ENCODE data around the gene EP300.

DNA sequence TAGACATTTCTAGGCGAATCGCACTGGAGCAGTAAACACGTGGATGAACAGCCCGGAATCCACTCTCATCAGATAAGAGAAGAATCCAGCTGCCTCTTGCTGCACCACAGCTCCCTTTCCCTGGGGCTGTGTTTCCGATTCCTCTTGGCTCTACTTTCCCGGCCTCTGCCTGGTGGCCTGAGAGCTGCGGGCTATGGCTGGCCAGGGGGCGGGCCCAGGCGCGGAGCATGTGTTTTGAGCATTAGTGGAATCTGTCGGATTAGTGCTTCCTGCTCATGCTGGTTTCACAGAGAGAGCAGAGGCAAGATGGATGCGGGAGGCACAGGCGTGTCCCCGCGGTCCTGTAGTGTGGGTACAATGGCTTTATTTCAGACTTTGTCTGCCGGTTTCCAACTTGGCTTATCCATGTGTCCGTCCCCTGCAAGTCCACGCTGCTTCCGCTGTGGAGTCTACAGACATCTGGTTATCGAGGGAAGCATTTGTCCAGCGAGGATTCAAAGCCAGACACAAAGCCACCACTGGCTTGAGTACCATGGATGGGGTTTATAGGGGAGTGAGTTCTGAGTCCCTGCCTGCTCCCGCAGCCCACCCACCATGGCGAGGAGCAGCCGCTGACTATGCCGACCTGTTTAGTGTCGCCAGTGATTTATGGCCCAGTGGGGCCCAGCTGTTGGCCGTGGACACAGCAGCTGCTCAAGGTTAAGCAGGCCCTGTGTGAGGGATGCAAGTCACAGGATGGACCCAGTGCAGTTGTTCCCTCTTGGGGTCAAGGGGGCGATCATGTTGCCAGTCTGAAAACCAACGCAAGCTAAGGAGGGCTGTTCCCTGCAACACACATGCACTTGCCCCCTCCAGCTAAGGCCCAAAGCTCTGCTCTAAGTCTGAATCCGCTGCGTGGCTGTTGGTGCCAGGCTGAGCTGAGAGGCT is 43.3 kb upstream of the EP300 start:
- TF ChIP-seq, protein P1, sequence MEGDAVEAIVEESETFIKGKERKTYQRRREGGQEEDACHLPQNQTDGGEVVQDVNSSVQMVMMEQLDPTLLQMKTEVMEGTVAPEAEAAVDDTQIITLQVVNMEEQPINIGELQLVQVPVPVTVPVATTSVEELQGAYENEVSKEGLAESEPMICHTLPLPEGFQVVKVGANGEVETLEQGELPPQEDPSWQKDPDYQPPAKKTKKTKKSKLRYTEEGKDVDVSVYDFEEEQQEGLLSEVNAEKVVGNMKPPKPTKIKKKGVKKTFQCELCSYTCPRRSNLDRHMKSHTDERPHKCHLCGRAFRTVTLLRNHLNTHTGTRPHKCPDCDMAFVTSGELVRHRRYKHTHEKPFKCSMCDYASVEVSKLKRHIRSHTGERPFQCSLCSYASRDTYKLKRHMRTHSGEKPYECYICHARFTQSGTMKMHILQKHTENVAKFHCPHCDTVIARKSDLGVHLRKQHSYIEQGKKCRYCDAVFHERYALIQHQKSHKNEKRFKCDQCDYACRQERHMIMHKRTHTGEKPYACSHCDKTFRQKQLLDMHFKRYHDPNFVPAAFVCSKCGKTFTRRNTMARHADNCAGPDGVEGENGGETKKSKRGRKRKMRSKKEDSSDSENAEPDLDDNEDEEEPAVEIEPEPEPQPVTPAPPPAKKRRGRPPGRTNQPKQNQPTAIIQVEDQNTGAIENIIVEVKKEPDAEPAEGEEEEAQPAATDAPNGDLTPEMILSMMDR (IDR thresholded peaks at IDR 0.05) = no peak
- no peak for TF ChIP-seq POLR2A (IDR thresholded peaks at IDR 0.05)
